NCI-H345 treated with DMSO at 0.1 percent for 48 hours (cell line): ENCODE measurements around the gene SLC22A2.
"Not testable (repeated sequence)": the region's sequence is repeated elsewhere in the genome, so short reads cannot be mapped to it uniquely, and the experiment has no call there.

ENCODE experiments used
- DNase-seq: peaks from one replicate; lab custom pipeline; 2025; ENCODE audit not compliant: unreplicated experiment; lab: John Stamatoyannopoulos, UW

The SLC22A2 gene

DNA sequence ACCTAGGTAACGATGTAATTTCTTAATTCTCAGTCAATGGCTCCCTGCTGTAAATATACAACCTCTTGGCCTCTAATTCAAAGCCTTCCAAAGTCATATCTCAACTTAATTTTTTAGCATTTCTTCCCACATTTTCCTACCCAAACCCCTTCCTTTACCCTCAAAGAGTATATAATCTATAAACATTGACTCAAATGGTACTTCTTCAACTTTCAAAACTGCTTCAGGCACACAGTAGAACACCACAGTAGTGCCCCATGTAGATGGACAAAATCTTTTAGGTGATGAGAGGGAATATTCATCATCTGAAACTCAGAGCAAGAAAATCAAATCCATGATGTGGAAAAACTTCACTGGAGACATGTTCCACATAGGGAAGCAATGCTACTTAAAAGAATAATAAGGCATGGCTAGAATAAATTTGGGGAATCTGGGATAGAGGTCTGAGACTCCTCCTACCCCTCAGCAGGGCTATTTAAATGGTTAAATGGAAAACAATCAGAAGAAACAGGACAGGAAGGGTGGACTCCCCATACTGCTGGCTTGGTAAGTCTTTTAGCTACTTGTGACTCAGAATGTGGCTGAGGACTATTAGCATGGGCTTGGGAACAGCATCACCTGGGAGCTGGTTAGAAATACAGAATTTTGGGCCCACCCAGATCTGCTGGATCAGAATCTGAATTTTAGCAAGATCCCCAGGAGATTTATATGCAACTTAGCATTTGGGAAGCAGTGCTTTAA, 6.4 kb downstream of the SLC22A2 start:
- no peak for DNase-seq

DNA sequence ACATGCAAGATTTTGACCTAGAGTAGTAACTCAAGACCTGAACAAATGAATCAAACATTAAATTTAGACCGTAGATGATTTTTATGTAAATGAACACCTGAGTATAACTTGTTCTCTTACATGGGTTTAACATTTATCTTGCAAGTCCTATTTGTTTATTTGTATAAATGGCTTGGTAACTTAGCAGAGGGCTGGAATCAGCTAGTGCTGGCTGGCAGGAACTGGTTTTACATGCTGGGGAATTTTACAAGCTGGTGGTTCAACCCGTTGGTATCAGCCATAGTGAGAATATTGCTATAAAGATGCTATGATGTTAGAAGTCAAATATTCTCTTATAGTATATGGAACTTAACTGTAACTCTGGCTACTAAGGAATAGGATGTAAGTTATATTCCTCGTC, 8.9 kb downstream of the SLC22A2 start:
- DNase-seq = no peak

DNA sequence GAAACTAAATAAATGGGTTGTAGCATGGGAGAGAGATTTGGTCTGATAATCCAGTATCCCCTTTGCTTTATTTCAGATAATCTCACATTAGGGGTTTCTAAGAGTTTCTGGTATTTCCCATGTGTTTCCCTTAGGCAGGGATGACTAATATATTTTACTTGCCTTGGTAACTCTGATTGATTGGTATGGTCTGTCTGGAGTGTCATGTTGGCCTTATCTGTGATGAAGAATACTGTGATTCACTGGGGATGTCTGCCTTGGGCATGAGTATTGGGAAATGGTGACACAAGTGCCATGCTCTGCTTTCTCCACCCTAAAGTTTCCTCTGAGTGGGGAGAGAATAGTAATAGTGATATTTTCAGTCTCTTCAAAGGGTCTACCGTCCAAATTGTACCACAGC, 10.1 kb downstream of the SLC22A2 start:
- no peak for DNase-seq

DNA sequence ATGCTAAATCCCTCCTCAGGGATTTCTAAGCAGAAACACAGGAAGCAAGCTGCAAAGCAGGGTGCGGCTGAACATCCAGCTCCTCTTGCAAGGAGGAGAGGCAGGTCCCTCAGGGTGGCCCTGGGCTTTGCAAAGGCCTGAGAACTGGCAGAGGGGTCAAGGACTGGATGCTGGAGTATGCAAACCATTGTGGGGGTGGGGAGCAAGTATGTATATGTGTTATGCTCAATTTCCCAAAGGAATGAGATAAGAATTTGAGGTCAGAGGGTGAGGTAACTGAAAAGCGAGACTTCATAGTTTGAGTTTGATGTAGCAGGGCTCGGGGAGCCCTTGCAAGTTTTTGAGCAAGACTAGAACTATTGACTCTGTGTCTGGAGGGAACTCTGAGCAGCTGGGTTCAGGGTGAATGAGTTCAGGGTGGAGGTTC, 11.2 kb downstream of the SLC22A2 start:
- no peak for DNase-seq

DNA sequence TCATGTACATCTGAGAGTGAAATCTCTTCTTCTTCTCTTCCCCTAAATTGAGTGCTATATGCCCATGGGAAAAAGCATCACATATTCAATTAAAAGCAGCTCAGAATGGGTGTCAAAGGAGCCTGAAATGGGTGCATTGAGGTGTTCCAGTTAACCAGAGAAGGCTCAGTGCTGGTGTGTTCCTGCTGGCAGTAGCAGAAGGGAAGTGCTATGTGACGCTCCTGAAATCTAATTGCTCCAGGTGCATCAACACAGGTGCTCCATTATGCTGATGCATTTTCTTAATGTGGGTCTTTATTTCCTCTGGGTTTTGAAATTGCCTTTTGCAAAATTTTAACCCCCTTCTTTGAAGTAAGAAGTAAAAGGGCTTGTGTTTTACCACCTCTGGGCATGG, 17.9 kb downstream of the SLC22A2 start:
- DNase-seq = no peak

DNA sequence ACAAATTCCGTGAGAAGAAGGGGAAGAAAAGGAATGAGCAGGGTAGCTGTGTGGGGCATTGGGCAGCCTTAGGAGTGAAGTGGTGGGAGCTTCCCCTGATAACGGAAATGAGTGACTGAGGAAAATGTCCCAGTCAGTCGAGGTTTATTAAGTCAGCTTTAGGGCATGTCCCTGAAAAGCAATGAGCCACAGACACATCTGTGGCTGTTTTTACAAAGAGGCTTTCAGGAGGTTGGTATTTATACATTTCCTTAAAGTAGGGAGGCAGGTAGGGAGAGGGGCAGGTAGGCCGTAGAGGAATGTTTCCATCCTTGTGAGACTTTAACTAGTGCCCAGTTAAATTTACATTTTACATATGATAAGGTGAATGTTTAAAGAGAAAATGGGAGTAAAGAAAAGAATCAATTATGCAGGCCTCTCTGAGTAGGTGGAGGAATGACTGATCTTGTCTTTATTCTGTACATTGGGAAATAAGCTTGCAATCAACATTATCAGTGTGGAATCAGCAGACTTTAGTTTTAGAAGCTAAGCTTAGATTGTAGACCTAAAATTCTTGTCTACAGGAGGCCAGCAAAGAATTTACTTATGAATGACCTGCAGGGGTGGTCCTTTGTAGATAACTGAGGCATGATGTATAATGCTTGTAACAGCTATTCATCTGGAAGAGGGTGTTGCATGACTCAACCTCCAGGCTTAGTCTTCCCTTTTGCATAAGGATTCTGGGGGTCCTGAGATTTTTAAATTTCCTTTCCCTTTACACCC, 18.5 kb downstream of the SLC22A2 start:
- no peak for DNase-seq

DNA sequence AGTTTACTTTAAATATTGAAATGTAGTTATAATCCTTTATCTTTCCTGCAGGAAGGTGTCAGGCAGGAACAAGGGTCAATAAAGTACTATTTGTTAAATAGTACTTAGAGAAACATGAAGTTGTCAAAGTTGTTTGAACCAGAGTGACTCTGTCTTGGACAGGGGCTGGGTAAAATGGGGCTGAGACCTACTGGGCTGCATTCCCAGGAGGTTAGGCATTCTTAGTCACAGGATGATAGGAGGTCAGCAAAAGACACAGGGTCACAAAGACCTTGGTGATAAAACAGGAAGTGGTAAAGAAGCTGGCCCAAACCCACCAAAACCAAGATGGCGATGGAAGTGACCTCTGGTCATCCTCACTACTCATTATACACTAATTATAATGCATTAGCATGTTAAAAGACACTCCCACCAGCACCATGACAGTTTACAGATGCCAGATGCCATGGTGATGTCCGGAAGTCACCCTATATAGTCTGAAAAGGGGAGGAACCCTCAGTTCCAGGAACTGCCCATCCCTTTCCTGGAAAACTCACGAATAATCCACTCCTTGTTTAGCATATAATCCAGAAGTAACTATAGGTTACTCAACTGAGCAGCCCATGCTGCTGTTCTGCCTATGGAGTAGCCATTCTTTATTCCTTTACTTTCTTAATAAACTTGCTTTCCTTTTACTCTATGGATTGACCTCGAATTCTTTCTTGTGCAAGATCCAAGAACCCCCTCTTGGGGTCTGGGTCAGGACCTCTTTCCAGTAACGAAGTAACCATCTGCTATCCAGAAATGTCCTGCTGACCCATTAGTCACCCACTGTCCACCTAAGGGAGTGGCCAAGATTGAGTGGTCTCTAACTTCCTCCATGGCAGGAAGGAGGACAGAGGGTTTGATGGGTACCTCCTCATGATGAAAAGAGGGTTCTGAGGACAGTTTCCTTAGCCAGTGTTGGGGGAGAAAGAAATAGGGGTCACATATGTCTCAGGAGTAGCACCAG, 19.6 kb downstream of the SLC22A2 start:
- DNase-seq = no peak

DNA sequence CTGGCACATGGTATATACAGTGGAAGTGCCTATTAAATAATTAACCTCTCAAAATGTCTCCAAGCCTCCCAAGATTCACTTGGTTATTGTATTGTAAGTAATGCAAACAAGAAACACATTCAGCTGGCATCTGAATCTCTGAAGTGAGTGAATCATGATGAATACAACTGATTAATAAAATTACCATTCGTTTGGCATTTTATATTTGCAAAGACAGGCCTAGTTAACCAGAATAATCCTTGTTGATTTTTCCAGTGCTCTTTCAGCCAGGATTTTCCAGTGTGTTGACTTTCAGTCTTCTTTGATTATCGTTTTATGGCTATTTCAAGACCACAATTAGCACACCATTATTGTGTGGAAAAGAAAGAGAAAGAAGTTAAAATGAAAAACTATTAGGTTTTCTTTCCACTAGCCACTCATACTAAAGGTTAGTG, 20.3 kb downstream of the SLC22A2 start:
- no peak for DNase-seq

DNA sequence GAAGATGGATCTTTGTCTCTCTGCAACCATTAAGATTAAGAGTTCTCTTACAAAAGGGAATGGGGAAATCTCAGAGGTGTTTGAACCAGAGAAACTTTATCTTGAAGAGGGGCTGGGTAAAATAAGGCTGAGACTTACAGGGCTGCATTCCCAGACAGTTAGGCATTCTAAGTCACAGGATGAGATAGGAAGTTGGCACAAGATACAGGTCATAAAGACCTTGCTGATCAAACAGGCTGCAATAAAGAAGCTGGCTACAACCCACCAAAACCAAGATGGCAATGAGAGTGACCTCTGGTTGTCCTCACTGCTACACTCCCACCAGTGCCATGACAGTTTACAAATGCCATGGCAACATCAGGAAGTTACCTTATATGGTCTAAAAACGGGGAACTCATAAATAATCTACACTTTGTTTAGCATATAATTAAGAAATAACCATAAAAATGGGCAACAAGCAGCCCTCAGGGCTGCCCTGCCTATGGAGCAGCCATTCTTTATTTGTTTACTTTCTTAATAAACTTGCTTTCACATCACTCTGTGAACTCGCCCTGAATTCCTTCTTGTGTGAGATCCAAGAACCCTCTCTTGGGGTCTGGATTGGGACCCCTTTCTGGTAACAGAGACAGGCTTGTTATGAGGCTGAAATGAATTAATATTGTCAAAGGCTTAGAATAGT, 20.9 kb downstream of the SLC22A2 start:
- DNase-seq = not testable (repeated sequence)

DNA sequence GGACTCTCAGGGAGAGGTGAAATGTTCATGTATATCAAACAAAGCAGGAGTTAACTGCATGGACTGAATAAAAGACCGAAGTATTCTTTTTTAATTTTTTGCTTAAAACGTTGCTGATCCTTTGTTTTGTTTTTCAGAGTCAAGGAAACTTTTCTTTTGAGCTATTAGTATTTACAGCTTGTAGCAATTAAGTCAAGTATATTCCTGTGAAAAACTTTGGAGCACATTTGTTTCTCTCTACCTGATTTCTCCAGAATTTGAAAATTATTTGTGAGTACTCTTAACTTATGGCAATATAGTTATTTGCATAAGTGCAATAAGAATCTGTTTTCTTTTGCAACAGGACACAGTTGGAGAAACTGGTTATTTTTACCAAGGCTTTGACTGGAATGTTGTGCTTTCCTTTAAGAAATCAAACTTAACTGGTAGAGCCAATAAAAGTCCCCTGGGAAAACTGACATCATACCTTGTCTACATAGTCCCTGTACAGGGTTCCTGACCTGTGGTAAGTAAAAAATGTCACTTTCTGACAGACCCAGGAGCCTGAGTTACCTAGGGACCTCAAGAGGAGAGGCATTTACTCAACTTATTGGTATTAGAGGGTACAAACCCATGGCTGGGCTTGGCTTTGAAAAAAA, 22.3 kb downstream of the SLC22A2 start:
- DNase-seq = not testable (repeated sequence)

DNA sequence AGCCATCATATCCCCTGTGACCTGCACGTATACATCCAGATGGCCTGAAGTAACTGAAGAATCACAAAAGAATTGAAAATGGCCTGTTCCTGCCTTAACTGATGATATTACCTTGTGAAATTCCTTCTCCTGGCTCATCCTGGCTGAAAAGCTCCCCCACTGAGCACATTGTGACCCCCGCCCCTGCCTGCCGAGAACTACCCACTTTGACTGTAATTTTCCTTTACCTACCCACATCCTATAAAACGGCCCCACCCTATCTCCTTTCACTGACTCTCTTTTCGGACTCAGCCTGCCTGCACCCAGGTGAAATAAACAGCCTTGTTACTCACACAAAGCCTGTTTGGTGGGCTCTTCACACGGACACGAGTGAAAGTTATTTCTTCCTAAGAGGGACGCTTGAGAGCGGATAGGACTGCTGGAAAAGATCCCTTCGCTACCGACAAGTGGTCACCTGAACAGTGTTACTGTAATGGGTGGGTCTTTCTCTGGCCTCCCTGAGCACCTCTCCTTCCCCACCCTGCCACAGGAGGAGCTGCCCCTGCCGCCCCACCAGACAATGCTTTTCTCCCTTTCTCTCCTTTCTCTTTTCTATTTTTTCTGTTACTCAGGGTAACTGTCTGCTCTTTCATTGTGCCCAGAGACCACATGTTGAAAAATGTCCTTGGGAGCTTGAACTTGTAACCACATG, 24.5 kb downstream of the SLC22A2 start:
- not testable (repeated sequence) for DNase-seq

DNA sequence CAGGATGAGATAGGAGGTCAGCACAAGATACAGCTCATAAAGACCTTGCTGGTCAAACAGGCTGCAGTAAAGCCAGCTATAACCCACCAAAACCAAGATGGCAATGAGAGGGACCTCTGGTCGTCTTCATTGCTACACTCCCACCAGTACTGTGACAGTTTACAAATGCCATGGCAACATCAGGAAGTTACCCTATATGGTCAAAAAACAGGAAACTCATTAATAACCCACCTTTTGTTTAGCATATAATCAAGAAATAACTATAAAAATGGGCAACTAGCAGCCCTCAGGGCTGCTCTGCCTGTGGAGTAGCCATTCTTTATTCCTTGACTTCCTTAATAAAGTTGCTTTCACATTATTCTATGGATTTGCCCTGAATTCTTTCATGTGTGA, 30.9 kb downstream of the SLC22A2 start:
- no peak for DNase-seq

DNA sequence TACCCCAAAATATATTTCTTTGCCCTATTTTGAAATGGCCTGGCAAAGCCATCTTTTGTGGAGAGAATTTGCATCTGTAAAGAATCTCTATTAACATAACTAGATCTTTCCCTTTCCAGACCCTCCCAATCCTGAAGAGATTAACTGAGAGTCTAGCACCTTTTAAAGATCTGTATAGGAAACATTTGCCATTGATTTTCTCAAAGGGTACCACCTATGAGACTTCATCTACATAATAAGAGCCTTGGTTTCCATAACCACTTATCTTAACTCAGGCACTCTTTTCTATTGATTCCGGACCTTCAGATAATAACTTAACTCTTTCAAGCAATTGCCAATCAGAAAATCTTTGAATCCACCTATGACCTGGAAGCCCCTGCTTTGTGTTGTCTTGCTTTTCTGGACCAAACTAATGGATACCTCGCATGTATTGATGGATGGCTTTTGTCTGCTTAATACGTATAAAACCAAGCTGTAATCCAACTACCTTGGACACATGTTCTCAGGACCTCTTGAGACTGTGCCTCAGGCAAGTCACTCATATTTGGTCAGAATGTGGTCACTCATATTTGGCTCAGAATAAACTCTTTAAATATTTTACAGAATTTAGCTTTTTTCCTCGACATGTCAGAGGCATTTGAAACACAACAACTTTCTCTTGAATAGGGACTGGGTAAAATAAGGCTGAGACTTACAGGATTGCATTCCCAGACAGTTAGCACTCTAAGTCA, 31.4 kb downstream of the SLC22A2 start:
- no peak for DNase-seq

DNA sequence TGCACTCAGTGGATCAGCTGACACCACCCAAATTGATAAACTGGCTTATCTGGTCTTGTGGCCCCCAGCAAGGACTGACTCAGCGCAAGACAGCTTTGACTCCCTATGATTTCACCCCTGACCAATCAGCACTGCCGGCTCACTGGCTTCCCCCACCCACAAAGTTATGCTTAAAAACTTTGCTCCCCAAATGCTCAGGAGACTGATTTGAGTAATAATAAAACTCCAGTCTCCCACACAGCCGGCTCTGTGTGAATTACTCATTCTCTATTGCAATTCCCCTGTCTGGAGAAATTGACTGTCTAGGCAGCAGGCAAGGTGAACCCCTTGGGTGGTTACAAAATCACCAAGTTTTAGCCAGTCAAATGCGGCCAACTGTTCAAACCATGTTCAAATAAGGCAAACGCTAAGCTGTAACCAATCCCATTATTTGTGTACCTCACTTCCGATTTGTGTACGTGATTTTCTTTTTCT, 32.5 kb downstream of the SLC22A2 start:
- DNase-seq = no peak

DNA sequence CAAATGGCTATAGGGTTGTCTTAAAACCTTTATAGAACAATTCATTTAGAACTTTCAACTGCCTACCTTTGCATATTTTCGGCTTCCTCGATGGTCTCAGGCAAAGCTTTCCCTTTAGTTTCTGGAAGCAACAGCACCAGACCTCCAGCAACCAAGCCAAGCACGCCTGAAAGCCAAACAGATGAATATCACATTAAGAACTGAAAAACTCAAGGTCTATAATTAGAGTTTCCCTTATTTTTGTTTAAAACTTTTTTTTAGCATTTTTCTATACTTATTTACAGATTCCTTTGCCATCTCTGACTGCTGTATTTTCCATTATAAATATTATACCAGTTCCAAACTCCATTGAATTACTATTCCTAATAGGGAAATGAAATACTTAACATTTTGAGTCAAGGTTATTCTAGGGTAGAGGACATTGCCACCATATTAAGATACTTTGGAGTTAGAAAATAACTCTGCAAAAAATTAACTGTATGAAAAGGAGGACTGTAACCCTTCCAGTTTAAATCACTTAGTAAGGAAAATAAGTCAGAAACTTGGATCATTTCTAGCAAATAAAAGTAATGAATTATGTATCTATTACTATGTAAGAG, 33.9 kb downstream of the SLC22A2 start:
- DNase-seq = no peak

DNA sequence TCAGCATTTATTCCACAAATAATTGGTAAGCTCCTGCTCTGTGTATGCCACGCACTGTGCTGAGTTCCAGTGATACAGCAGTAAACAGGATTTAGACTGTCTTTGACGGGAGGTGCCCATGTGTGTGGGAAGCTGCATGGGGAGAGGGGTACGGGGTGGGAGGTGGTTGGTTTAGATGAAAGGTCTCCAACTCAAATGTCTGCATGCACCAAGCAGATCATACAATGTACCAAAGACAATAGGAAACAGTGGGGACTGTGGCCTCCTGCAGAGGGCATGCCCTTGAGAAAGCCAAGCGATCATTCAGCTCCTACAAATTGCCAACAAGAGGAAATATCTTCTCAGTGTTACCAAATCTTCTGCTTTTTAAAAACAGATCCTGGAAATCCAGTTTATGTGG, 36.1 kb downstream of the SLC22A2 start:
- DNase-seq = no peak

DNA sequence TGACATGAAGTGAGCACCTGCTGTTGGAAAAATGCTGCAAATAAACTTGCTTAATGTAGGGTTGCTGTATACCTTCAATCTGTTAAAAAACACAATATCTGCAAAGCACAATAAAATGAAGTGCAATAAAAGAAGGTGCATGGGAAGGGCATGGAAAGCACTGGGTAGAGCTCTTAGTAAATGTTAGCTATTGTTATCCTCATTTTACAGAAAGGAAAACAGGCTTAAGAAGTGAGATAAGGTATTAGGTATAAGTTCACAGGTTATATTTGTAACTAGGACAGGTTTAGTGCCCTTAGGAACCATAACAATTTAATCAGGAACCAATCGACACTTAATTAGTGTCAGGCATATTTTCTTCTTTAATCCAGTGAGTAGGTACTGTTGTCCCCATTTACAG, 36.7 kb downstream of the SLC22A2 start:
- no peak for DNase-seq

DNA sequence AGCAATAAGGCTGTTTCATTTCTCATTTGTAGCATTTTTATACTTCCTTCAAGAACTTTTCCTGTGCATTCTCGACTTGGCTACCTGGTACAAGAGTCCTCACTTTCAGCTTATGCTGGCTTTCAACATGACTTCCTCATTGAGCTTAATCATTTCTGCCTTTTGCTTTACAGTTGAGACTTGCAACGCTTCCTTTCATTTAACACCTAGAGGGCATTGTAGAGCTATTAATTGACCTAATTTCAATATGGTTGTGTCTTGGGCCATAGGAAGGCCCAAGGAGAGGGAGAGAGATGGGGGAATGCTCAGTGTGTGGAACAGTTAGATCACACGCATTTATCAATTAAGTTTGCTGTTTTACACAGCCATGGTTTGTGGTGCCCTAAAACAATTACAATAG, 37.2 kb downstream of the SLC22A2 start:
- DNase-seq = no peak

DNA sequence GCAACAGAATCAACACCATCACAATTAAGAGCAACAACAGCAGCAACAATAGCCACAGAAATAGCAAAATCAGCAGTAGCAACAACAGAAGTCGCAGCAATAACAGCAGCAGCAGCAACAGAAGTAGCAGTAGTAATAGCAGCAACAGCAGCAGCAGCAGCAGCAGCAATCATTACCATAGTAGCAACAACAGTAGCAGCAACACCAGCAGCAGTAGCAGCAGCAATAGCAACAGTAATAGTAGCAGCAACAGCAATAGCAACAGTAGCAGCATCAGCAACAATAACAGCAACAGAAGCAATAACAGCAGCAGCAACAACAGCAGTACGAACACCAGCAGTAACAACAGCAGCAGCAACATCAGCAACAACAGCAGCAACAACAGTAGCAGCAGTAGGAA, 39.8 kb downstream of the SLC22A2 start:
- no peak for DNase-seq
